ENCODE data around the gene FHAD1.
A peak's percentile ranks its signal among the peaks of the same experiment; 100 is the strongest.

The FHAD1 gene

DNA sequence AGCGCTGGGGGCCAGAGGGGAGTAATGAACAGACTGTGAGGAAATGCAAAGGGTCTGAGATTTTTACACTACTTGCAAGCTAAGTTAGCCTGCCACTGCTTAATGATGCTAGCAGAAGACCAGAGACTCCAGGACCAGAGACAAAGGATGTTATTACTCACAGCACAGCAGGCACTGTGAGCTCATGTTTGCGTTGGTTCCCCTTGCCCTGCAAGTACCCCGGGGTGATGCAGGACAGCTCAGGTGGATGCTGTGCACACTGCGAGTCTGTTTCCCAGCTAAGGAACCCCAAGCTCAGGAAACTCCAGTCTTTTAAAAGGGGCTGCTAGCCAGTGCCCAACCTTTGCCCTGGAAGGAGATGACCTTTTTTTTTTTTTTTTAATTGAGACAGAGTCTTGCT, 1.2 kb downstream of the FHAD1 start:
- DNase-seq (ENCODE audit: low spot score): no peak

- no peak for DNase-seq (ENCODE audit: low spot score)
Observed at GRCh38 chr1:15249081-15249480, 2.1 kb downstream of the FHAD1 start.

DNA sequence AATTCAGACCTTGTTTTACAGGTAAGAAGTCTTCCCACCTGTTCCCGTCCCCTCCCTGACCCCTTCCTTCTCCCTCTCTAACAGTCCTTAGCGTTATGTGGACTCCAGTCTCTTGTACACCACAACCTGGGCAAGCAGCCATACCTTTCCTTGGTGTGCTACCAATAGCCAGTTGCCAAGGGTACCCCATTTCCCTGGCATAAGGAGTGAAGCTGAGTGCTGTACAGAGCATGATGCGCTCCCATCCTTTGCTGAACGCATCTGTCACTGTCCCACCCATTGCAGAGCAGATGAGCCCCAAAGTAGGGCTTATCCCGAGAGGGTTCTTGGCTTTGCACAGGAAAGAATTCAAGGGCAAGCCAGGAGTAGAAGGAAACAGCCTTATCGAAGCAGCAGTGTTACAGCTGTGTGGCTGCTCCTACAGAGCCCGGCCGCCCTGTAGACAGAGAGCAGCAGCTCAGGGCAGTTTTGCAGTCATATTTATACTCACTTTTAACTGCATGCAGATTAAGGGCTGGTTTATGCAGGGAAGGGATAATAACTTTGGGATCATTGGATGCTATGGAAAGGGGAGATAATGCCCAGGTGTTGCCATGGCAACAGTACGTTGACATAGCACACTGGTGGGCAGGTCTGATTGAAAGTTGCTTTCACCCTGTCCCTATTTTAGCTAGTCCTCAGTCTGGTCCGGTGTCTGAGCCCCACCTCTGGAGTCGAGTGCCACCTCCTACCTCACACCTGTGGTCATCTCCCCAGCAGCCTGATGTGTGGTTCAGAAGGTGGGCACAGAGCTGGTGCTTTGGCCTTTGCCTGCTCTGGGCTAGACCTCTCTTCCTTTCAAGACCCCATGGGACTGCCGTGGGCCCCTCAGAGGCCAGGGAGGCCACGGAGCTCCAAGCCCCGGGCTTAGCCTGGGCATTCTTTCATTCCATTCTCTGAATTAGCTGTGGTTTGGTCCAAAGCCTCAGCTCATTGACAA, 5.1 kb downstream of the FHAD1 start:
- DNase-seq (ENCODE audit: low spot score): no peak

DNA sequence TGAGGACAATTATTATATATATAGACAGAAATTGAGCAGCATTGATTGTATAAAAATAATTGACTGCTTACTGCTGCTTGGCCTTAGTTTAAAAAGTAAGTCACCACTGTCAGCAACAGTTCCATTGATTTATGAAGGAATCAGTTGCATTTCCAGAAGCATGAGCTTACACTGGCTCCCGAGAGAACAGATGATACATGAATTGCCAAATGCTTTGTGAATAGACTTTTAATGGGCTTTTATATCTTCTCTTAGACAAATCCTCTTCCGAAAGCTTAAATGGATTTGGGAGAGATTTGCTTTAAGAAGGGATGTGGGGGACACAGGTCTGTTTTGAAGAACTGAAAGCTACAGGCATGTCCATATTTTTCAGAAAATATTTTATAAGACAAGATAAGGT, 7.5 kb downstream of the FHAD1 start:
- DNase-seq (ENCODE audit: low spot score): no peak

DNA sequence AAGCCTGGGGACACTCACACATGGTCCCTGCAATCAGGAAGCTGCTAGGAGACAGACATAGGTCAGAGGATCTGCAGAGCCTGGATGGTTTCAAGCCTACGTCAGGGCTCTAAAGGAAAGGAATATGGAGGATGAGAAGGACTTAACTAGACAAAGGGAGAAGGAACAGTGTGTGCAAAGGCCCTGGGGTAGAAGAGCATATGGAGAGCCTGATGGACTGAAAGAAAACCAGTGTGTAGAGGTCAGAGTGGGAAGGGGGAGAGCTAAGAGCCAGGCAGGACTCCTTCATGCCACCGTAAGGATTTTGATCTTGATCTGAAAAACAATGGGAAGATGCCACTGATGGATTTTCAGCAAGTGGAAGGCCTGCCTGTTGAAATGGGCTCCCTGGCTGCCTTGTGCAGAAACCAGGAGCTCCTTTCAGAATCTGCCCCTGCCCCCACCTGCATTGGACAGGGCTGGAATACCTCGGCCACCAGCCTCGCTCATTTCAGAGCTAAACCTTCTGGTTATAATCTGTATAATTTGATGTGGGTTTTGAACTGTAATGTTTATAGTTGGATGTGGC, 8.6 kb downstream of the FHAD1 start:
- no peak for DNase-seq (ENCODE audit: low spot score)

DNA sequence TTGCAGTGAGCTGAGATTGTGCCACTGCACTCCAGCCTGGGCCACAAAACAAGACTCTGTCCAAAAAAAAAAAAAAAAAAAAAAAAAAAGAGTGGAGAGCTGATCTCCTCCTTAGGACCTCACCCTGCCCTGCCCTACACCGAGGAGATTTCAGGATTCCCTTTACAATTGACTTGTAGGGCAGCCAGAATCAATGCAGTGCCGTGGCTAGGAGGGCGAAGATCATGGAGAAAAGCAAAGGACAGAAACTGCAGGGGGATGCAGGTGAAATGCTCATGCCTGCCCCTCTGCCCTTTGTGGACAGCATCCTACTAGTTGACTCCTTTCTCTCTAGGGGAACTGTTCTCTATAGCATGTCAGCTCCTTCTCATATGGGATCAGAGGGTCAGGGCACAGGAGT, 9.6 kb downstream of the FHAD1 start:
- DNase-seq (ENCODE audit: low spot score): no peak

DNA sequence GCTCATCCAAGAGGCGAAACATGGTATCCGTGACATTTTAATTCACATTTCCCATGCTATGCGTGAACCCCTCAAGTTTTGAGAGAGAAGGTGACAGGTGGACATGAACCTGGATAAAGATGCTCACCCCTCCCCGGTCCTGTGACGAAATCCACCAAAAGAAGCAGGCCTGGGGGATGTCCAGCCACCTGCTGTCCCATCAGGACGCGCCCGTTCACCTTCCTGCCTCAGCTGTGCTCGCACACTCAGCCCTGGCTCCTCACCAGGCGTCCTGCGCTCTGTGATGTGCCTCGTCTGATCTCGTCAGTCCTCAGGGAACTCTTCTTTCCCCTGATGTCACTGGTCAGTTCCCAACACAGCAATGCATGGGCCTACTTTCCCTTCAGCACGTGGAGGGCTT, 10.3 kb downstream of the FHAD1 start:
- no peak for DNase-seq (ENCODE audit: low spot score)

DNA sequence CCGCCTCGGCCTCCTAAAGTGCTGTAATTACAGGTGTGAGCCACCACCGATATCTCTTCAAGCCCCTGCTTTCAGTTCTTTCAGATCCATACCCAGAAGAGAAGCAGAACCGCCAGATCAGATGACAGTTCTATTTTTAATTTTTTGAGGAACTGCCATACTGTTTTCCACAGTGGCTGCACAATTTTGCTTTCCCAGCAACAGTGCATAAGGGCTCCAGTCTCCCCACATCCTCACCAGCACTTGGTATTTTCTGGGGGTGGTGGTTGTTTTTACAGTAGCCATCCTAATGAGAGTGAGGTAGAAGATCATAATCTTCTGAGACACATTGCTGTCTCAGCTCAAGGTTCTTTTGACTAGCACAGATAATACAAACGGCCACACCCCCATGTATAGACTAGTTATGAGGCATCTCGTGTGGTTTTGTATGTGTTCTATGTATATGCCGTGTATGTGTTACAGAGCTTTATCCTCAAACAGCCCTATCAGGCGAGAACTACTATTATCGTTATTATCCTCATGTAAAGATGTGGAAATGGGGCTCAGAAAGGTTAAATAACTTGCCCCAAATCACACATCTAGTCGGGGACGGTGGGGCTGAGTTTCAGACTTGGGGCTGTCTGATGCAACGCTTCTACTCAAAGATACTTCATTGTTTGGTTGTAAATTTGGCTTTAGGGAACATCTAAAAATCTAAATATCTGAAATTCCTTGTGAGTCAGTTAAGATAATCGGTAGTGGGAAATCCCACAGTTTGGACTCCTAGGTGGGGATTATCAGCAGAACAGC, 12.0 kb downstream of the FHAD1 start:
- DNase-seq (ENCODE audit: low spot score): peak; percentile 65

DNA sequence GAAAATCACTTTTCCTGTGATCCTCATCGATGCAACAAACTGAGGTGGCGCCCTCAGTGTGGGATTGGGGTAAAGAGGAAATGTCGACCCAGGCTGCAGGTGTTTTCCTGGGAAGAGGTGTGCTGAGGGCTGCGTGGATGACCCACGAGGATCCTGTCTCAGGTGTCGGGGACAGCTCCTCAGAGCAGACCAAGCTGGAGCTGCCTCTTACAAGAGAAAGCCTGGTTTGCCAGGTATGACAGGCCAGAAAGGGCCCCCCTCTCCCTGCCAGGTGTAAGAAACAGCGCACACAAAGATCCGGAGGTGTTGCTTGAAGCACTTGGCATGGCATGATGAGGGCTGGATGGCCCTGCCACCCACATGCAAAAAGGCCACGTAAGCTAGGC, 12.6 kb downstream of the FHAD1 start:
- no peak for DNase-seq (ENCODE audit: low spot score)

- DNase-seq (ENCODE audit: low spot score): no peak
Observed at GRCh38 chr1:15260418-15261154, 13.6 kb downstream of the FHAD1 start.

DNA sequence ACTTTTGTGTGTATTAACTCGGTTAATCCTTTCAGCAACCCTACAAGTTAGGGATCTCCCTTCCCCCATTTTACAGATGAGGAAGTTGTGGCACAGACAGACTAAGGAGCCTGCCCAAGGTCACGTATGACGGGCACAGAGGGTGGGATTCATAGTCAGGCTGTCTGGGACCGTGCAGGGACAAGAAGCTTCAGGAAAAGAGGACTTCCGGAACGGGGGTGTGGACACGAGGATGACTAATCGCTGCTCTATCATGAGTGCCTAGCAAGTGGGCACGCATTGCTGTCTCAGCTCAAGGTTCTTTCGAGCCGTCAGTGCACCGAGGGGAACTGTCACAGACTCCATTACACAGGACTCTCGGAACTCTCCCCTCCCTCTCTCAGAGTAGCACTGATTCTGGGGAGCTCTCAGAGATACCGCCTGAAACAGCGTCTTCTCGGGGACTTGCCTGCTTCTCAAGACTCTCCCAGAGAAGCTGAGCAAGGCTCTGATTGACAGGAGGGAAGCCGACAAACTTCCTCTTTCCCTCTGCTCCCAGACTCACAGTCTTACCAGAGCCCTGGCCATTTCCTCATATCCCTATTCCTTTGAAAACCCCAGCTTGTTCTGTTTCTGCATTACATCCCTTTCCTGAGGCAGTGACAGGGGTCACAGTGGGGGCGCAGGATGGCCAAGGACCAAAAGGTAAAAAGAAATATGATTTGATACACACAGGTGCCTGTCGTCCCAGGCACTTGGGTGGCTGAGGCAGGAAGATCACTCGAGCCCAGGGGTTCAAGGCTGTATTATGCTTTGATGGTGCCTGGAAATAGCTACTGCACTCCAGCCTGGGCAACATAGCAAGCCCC, 14.4 kb downstream of the FHAD1 start:
- peak; percentile 72 for DNase-seq (ENCODE audit: low spot score)

GRCh38 chr1:15262003-15262377, 15.0 kb downstream of the FHAD1 start:
- no peak for DNase-seq (ENCODE audit: low spot score)

DNA sequence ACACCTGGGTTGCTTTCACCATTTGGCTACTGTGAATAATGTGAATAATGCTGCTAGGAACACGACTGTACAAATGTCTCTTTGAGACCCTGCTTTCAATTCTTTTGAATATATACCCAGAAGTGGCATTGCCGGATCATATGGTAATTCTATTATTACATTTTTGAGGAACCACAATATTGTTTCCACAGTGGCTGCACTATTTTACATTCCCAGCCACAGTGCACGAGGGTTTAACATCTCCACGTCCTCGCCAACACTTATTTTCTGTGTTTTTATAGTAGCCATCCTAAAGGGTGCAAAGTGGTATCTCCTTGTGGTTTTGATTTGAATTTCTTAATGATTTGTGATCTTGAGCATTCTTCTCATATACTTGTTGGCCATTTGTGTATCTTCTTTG, 15.7 kb downstream of the FHAD1 start:
- DNase-seq (ENCODE audit: low spot score): no peak

DNA sequence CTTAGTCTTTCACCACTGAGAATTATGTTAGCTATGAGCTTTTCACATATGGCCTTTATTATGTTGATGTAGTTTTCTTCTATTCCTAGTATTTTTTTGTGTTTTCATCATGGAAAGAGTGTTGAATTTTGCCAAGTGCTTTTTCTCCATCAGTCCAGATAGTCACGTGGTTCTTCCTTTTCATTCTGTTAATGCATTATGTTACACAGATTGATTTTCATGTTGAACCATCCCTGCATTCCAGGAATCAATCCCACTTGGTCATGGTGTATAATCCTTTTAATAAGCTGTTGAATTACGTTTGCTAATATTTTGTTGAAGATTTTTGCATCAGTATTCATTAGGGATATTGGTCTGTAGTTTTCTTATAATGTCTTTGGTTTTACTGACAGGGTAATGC, 17.7 kb downstream of the FHAD1 start:
- no peak for DNase-seq (ENCODE audit: low spot score)

- DNase-seq (ENCODE audit: low spot score): no peak
Observed at GRCh38 chr1:15271196-15271595, 24.2 kb downstream of the FHAD1 start.

DNA sequence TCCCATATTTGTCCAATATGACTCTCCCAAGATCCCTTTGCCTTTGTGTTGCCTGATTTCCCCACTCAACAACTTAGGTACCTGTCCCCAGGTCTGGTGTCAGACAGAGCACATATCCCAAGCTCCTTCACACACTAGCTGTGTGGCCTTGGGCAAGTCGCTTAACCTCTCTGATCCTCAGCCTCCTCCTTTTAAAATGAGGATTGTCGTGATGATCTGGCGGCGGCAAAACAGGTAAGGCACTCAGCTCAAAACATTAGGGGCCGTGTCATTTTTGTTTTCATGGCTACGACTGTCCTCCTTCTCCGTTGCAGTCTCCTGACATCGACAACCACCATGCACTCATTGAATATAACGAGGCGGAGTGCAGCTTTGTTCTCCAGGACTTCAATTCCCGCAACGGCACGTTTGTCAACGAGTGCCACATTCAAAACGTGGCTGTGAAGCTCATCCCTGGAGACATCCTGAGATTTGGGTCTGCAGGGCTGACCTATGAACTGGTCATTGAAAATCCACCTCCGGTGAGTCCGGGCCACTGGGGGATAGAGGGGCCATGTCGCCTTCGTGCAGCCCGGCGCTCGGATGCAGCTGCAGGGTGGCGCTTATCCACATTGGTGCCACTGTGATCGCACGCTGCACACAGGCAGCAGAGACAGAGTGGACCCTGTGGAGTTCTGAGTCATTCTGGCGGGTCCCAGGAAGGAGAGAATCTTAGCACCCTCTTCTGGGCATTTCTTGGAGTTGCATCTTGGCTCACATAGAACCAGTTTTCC, 25.2 kb downstream of the FHAD1 start:
- peak; percentile 81 for DNase-seq (ENCODE audit: low spot score)

DNA sequence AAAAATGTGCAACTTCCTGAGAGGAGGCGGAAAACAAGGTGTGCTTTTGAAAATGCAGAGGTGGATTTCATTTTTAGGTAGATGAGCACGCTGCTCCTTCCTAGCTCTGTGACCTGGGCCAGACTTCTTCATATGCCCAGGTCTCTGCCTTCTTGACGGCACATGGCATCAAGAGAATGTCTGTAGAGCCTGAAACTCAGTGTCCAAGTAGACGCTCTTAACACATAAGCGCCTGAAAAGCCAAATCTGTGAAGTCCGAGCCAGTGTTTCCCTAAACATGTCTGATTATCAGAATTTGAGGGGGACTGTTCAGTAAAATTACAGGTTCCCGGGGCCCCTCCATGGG, 25.7 kb downstream of the FHAD1 start:
- no peak for DNase-seq (ENCODE audit: low spot score)

DNA sequence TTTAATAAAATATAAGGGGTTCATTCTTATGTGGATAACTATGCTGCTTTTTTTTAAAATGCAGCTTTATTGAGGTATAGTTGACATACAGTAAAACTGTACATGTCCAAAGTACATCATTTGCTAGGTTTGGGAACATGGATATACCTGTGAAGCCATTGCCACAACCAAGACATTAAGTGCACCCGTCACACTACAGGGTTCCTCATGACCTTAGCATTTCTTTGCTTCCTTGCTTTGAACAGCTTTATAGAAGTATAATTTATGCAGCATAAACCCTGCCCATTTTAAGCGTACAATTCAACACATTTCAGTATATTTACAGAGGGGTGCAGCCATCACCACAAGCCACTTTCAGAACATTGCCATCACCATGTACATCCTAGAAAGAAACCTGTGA, 26.3 kb downstream of the FHAD1 start:
- no peak for DNase-seq (ENCODE audit: low spot score)

DNA sequence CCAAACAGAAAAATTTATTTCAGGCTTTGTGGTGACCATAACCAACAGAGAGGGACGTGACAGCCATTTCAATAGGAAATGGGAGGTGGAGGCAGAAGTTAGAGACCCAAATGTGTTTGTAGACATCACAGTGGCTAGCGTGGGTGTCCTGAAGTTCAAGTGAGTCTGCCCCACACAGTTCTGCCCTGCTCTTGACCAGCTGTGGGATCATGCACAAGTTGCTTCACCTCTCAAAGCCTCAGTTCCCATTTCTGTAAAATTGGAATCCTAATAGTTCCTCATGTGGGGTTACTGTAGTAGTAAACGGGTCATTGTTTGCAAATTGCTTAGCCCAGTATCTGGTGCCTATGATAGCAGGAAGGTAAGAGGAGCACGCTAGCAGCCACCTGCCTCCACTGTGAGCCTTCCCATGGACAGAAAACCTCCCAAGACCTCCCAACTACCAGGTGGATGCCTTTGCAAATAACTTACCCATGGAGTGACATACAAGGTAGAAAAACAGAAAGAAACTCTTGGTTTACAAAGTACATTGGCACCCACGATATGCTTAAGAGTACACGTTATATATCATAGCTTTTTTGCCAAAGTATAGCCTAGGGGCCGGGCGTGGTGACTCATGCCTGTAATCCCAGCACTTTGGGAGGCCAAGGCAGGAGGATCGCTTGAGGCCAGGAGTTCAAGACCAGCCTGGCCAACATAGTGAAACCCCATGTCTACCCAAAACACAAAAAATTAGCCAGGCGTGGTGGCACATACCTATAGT, 29.1 kb downstream of the FHAD1 start:
- peak; percentile 63 for DNase-seq (ENCODE audit: low spot score)

Data from pons (tissue), 1 donor.